ENCODE data around the gene PROK2.

PROK2 gene

GRCh38 chr3:71732637-71733036 is 52.3 kb downstream of the PROK2 start:
- DNase-seq = no peak

DNA sequence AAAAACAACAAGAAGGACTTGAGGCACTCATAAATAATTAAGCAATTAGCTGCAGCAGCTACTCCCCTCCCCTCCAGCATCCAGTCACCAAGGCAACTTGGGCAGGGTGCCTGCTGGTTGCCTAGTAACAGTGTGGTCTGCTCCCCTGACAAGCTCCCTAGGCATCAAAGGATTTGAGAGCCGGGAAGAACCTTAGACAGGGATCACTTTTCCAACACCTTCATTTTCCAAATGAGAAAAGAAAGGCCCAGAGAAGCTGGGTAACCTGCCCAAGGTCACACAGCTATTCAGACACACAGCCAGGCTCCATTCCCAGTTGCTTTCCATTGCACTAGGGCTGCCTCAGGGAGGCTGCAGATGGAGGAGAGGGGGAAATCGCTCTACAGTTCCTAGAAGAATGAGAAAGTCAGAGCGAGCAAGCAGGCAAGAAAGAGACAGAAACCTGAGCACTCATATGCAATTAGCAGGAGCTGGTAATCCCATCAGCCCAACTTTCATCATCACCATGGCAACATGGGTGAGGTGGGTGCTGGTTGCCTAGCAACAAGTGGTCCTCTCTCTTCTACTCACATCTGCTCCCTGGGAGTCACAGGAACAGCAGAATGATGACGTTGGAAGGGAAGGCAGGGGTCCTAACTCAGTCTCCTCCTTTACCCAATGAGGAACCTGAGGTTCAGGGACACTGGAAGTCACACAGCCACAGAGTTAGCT is 56.2 kb downstream of the PROK2 start:
- DNase-seq = no peak

DNA sequence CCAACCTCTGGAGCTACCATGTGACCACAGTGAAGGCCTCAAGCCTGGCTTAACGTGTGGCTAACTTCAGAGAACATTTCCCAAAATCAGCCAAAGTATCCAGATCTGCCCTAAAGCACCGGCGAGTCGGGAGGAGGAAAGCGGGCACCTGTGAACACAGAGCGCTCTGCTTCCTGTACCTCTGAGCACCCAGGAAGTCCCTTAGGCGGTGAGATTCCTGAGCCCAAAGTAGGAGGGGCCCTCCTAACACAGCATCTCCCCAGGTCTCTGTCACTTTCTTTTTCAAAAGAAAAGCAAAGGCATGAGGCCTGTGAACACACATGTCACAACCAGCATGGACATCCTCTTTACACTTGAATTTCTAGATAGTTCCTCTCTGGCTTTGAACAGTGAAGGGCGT is 58.8 kb downstream of the PROK2 start:
- DNase-seq = no peak

GRCh38 chr3:71725271-71725991 is 59.5 kb downstream of the PROK2 start, which contains the start of gene EIF4E3:
Gene EIF4E3, minus strand, starts transcription at chr3:71725402. Its CDS starts 35 bp downstream, at chr3:71725367.
- no peak for DNase-seq

DNA sequence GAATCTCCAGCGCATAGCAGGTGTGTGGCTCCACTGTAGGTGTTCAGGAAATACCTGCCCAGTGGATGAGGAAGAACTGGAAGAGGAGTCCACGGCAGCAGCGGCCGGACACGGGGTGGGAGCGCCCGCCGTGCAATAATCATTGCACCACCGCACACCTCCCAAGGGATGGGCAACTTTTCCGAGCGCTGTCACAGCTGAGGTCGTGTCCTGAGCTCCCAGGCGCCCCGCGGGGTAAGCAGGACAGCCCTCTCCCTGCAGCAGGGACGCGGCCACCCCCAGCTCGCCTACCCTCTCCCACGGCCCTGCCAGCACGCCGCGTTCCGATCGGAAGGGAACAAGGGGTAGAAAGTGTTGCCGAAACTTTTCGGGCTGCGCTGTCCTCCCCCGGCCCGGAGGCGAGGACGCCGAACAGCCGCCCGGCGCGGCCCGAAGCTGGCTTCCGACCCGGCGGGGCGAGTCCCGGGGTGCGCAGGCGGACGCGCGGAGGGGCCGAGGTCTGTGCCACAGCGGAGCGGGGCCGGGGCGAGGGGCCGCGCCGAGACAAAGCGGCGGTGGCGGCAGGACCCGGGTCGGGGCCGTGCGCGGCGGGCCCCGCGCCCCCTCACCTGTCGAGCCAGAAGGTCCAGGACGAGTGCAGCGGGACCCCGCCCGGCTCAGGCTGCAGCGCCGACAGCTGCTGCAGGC is 60.2 kb downstream of the PROK2 start:
- no peak for DNase-seq

DNA sequence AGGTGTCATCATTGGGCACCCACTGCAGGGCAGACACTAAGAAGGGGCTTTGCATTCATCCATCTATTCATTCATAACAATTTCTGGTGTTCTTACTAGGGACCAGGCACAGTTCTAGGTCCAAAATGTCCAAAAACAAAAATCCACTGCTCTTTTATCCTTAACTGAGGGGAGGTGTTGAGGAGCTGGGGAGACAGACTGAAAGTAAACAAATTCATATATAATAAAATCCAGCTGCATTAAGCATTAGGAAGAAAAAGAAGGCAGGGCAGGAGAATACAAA is 60.8 kb downstream of the PROK2 start:
- DNase-seq = no peak

DNA sequence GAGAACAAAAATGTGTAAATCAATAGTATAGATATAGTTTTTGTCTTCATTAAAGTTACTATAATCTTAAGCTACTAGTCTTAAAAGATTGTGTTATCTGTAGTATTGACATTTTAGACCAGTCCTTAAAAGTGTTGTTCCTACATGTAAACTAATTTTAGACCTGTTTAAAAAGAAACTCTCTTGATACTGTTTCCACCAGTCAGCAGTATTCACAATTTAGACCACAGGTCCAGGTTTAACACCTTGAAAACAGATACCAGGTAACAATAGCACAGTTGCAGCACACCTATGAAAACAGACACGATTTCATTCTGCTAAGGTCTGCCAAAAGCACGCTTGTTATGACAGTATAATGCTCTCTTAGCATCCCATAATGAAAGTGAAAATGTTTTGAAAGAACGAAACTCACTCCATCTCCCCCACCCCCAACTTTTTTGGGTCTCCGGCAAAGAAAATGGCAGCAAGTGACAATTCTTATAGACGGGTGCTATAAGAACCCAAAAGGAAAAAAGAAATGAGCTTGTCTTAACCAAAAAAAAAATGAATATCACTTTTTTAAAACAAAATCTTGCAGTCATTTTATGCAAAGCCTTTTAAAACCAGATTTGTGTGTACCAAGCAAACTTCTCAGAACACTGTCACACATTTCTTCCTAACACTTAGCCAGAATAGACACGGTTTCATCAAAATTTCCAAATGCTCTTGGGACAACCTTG is 61.3 kb downstream of the PROK2 start:
- no peak for DNase-seq

GRCh38 chr3:71722693-71723092 is 62.3 kb downstream of the PROK2 start:
- no peak for DNase-seq
